HTERT RPE-1 (cell line): ENCODE measurements around the gene TBC1D2B.
"Not testable (repeated sequence)": the region's sequence is repeated elsewhere in the genome, so short reads cannot be mapped to it uniquely, and the experiment has no call there.

ENCODE experiments used
- in situ Hi-C: fragments of 300-500 bp; cut with MboI; formaldehyde crosslinking; loops from 4 replicates; pipeline ENCODE4 v1.14.3; 2020; ENCODE audit warnings: low sequenced_read_pairs

Gene TBC1D2B

DNA sequence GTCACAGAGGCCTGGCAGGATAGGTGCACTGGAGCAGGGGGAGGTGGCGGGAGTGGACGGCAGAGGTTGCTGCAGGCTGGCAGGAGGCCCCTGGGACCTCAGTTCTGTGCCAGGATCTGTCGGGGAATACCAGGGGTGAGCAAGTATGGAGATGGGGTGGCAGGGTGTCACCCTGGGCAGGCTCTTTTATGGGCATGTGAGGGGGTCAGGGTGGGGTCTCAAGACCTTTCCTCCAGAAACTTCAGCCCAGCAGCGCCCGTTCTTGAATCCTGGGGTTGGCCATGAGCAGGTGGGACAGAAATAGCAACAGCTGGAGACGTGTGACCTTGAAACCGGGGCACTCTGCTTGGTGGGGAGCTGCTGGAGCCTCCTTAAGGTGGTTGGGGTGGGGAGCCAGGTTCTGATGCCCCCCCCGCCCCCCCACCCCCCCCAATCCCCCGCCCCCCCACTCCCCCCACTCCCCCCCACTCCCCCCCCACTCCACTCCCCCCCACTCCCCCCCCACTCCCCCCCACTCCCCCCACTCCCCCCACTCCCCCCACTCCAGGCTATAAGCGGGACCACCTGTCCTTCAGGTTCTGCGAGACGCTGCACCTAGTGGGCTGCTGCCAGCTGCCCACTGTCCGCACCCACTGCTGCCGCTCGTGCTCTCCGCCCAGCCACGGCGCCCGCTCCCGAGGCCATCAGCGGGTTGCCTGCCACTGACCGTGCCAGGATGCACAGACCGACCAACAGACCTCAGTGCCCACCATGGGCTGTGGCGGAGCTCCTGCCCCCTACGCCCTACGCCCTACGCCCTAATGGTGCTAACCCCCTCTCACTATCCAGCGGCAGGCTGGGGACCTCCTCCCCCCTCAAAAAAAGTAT is 84.9 kb downstream of the TBC1D2B start:
- in situ Hi-C loops: no loop called here

DNA sequence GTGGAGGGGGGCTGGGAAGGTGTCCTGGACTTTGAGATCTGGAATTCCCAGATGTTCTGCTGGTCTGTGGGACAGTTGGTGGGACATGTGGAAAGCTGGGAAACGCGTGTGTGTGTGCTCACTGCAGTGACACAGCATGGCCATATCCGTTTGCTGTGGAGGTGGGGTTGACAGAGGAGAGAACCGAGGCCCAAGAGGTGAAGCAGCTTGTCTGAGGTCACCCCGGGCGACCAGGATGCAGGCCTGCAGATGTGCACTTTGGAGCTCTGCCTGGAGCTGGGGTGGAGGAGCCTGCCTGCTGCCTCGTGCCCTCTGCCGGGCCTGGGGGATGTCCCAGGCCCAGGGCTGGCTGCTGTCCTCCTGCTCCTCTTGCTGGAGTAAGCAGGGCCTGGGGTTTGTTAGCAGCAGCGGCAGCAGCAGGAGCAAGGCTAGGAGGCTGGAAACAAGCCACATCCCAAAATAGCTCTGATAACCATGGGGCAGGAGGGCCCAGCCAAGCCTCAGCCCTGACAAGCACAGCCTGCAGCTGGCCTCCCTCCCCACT is 85.8 kb downstream of the TBC1D2B start:
- in situ Hi-C loops: not testable (repeated sequence)

DNA sequence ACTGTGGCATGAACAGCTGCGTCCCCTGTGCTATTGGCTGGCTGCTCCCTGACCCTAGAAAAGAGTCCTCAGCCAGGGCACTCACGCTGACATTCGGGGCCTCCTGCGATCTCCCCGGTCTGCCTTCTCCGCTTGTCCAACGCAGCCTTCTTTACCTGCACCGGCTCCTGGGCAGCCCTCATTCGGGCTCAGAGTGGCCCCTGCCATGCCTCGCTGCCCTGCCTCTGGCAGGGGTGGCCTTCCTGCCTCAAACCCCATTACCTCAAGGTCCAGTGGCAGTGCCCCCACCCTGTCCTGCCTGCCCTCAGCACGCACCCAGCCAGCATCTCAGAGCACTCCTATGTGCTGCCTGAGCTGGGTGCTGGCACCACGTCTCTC is 86.5 kb downstream of the TBC1D2B start:
- in situ Hi-C loops: no loop called here

DNA sequence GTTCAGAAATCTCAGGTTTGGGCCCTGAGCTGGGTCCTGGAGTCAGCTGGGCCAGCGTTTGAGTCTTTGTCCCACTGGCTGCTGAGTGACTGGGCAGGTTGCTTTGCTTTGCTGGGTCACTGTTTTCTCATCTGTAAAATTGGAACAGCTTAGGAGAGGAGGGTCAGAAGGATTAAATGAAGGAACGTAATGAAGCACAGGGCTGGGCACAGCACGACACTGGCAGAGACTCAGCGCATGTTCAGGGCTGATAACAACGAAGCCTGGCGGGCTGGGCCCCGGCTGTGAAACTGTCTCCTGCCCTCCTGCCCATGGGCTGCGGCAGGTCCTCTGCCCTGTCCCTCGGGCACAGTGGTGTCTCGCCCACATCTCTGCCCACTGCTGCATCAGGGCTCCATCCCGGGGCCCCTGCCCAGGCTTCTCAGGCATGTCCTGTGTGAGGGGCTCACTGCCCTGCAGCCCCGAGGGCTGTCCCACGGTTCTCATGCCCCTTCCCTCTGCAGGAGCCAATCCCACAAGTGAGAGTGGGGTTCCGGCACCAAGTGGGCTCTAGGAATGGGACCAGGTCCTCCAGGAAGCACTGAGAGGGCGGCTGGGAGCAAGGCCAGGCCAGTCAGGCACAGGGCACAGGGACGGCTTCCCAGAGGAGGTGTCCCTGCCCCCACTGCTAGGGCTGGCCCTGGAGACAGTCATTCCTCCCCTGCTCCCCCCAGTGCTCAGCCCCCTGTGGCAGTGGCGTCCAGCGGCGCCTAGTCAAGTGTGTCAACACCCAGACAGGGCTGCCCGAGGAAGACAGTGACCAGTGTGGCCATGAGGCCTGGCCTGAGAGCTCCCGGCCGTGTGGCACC is 88.0 kb downstream of the TBC1D2B start:
- in situ Hi-C loops: no loop called here

DNA sequence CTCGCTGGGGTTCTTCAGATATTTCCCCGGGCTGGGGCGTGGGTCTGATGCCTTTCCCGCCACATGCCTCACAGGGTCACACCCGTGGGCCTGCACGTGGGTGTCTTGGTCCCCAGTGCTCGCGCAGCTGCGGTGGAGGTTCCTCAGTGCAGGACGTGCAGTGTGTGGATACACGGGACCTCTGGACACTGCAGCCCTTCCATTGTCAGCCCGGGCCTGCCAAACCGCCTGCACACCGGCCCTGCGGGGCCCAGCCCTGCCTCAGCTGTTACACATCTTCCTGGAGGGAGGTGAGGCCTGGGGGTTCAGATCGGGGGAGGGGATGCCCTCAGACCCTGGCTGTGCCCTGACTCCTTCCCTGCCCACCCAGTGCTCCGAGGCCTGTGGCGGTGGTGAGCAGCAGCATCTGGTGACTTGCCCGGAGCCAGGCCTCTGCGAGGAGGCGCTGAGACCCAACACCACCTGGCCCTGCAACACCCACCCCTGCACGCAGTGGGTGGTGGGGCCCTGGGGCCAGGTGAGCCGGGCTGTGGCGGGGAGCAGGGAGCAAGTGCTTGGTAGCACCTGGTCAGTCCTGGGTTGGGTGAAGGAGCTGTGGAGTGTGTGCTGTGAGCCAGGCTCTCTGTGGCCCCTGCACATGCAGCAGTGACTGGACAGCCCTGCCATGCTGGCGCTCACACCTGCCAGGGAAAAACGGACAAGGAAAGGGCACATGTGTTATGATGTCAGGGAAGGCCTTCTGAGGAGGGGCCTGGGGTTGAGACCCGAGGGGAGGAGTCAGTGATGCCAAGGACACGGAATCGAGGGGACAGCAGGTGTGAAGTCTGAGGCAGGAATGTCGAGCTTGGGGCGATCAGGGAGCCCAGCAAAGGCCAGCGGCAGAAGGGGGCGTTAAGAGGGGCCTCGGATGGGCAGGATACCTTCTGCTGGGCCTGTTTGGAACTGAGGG is 88.9 kb downstream of the TBC1D2B start:
- in situ Hi-C loops: no loop called here

DNA sequence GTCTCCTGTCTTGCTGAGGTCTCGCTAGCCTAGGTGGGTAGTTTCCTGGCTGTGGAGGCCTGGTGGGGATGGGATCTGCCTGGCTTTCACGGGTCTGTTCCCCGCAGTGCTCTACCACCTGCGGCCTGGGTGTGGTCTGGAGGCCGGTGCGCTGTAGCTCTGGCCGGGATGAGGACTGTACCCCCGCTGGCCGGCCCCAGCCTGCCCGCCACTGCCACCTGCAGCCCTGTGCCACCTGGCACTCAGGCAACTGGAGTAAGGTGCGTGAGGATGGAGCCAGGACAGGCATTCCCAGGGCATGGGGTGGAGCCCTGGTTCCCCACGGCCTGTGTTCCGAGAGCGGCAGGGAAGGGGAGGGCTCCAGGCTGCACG is 89.8 kb downstream of the TBC1D2B start:
- in situ Hi-C loops: not testable (repeated sequence)

DNA sequence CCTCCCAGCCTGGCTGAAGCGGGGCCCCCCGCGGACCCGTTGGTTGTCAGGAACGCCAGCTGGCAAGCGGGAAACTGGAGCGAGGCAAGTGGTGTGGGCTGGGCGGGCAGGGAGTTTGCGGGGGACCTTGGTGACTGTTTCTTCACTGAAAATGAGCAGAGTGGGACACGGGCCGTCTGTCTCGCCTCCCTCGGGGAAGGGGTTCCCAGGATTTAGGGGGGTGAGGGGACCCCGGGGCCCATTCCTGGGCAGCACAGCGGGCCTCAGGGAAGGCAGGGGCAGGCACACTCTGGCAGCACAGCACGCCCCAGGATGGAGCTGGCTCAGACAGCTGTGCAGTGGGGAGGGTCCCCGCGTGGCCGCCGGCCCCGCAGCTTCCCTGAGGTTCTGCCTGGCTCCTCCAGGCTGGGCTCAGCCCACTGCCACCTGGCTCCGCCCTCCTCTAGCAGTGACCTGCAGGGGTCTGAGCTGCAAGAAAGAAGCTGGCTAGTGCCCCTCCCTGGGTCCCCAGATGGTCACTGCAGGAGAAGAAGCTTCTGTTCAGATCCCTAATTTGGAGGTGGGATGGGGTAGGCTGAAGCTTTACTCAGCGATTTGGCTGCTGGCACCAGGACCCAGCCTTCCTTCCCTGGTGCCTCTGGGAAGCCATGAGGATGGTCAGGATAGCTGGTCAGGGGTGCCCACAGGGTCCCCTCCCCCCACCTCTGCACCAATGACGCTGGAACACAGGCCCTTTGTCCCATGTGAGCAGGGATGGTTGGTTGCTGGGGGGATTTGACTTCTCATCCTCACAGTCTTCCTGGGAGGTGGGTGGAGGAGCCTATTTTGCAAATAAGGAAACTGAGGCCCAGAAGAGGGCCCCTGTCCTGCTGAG is 90.4 kb downstream of the TBC1D2B start:
- in situ Hi-C loops: no loop called here

DNA sequence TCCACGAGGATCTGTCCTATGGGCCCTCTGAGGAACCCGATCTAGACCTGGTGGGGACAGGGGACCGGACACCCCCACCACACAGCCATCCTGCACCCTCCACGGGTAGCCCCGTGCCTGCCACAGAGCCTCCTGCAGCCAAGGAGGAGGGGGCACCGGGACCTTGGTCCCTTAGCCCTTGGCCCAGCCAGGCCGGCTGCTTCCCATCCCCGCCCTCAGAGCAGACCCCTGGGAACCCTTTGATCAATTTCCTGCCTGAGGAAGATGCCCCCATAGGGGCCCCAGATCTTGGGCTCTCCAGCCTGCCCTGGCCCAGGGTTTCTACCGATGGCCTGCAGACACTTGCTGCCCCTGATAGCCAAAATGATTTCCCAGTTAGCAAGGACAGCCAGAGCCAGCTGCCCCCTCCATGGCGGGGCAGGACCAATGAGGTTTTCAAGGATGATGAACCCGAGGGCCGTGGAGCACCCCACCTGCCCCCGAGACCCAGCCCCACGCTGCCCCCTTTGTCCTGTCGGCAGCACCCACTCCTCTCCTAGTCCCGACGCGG is 91.5 kb downstream of the TBC1D2B start:
- in situ Hi-C loops: no loop called here

DNA sequence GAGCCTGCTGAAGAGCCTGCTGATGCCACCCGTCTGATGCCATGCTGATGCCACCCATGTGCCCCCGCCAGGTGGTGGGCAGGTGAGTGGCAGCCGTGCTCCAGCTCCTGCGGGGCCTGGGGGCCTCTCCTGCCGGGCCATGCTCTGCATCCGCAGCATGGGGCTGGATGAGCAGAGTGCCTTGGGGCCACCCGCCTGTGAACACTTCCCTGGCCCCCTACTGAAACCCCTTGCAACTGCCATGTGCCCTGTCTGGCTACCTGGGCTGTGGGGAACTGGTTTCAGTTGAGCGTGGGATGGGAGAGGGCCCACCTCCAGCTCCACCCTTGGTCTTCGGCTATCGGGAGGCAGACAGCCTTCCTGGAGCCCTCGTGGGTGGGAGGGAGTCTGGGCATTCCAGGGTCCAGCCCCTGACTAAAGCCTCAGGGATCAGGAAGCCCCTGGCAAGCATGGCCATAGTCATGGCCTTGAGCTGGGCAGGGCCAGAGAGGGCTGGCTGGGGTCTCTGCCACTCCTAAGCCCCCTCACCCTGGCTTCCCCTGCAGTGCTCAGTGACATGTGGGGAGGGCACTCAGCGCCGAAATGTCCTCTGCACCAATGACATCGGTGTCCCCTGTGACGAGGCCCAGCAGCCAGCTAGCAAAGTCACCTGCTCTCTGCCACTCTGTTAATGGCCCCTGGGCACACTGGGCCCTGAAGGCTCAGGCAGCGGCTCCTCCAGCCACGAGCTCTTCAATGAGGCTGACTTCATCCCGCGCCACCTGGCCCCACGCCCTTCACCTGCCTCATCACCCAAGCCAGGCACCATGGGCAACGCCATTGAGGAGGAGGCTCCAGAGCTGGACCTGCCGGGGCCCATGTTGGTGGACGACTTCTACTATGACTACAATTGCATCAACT is 92.2 kb downstream of the TBC1D2B start:
- in situ Hi-C loops: no loop called here

DNA sequence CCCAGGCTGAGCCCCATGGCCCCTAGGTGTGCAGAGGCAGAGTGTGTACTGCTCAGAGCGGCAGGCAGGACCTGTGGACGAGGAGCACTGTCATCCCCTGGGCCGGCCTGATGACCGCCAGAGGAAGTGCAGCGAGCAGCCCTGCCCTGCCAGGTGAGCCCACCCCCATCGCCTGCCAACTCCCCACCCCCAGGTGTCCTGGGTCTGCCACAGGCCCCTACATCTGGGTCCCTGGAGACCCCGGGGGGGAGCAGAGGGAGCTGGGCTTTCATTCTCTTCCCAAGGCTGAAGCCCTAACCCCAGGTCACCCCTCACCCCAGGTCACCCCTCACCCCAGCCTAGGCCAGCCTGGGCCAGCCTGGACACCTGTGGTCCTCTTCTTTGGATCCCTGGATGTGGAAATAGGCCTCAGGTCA is 93.1 kb downstream of the TBC1D2B start:
- in situ Hi-C loops: no loop called here

DNA sequence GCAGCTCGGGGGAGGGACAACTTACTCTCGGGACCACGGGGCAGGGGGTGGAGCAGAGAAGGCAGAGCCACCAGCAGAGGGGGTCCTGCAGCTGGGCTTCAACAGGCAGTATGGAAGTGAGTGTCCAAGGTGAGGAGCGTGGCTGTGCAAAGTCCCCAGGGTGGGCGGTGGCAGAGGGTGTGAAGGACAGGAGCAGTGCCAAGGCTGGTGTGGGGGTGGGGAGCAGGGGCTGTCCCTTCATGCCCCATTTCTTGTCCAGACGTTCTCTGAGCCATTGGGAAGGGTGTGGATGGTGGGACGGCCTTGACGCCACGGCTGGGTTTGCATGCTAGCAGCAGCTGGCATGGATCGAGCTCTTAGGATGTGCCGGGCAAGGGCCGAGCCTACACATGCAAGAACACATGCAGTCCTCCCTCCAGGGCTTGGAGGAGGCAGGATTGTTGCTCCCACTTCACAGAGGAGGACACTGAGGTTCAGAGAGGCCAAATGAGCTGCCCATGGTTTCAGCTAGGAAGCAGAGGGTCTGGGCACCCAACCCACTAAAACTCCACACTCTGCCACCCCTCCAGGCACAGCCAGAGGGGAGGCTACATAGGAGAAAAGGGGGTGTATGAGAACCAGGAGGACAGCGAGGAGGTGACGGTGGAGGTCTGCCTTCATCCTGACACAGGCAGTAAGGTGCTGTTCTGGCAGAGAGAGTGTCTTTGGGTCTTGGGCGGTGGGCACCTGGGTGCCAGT is 93.6 kb downstream of the TBC1D2B start:
- in situ Hi-C loops: no loop called here

DNA sequence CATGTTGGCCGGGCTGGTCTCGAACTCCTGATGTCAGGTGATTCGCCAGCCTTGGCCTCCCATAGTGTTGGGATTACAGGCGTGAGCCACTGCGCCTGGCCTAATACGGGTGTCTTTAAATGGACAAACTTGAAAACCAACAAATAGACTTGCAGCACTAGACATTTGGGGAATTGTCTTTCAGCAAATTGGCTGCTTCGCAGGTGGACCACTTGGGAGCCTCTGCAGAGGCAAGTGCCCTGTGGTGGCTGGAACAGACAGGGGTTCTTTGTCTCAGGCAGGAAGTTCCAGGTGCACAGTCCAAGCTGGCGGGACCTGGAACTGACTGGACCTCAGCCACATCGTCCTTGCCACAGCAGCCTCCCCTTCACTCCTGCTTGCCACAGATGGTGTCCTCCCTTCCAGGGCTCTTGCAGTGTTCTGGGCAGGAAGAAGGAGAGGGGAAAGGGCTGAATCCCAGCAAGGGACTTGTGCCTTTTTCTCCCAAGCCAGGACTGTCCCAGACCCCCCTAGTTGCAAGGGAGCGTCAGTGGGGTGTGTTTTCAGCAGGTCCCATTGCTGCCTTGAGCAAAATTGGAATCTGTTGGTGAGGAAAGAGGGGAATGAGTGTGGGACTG is 94.3 kb downstream of the TBC1D2B start:
- in situ Hi-C loops: no loop called here

DNA sequence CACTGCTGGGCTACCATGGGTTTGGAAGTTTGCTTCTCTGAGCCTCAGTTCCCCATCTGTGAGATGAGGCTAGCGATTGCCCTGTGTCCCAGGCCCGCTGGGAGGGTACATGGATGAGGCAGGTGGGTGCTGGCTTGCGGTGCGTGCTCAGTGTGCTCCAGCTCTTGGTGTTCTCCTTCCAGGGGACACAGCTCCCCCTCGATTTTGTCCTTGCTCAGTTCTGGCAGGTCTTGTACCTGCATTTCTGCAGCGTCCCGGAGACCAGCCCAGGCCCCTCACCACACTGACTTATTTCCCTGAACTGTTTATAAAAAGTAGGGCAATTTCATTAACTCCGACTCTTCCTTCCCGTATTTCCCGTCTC is 95.4 kb downstream of the TBC1D2B start:
- in situ Hi-C loops: no loop called here

DNA sequence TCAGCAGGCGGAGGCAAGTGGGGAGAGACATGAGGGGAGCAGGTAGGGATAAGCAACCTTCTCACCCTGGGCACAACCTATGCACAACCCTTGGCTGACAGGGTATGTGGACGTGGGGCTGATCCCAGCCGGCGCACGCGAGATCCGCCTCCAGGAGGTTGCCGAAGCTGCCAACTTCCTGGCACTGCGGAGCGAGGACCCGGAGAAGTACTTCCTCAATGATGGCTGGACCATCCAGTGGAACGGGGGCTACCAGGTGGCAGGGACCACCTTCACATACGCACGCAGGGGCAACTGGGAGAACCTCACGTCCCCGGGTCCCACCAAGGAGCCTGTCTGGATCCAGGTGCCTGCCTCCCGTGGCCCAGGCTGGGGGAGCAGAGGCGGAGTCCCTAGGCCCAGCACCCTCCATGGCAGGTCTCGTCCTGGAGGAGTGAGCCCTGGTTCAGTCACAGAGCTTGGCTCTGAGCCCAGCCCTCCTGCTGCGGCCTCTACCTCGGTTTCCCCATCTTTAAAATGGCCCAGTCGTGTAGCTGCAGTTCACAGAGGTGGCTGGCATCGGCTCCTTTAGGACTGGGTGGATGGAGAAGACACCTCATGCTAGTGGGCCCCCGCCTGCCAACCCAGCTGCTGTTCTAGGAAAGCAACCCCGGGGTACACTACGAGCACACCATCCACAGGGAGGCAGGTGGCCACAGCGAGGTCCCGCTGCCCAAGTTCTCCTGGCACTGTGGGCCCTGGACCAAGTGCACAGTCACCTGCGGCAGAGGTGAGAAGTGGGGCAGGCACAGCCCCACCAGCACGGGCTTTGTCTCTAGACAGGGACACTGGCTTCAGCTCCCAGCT is 96.0 kb downstream of the TBC1D2B start:
- in situ Hi-C loops: no loop called here

DNA sequence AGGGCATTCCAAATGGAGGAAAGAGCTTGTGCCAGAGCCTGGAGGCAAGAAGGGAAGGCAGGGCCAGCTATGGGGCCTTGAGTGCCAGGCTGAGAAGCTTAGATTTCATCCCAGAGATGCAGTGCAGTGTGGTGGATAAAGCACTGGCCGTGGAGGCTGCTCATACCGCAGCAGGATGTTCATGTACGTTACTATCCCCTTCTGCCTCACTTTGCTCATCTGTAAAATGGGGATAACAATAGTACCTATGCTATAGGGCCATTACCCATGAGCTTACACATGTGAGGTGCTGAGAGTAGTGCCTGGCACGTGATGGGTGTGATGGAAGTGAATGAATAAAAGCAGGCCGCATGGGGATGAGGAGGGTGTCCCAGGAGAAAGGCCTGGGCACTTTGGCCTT is 96.8 kb downstream of the TBC1D2B start:
- in situ Hi-C loops: not testable (repeated sequence)

DNA sequence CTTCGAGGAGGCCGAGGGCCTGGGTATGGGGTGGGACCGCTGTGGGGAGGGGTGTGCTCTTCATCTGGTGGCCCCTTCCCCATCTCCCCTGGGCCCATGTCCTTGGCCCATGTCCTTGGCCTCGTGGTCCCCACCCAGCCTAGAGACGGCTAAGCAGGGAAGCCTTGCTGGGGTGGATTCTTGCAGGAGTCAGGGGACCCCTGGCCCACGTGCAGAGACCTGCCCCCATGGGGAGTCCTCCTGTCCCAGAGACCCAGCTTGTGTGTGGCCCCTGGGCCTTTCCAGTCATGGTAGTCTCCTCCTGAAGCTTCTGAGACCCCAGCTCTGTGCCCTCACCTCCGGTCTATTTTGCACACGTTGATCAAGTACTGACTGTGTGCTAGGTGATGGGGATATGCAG is 97.4 kb downstream of the TBC1D2B start:
- in situ Hi-C loops: no loop called here

DNA sequence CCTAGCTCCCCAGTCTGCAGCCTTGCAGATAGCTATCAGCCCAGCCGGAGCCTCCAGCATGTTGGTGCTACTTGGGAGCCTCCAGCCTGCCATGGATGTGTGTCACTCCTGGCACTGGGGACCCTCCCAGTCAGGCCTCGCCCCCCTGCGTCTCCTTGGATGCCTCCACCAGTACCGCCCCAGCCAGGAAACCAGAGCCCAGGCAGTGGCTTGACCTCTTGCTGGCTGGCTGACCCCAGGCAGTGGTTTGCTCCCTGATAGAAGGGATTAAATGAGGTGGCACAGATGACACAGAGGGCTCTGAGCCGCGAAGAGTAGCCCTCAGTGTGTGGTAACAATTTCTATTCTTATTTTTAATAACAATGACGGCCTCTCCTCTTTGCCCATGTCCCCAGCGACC is 98.4 kb downstream of the TBC1D2B start:
- in situ Hi-C loops: not testable (repeated sequence)
